Endothelial cell of umbilical vein (primary cell): Measurements from ENCODE around the gene CHADL. TPM values are rescaled to one million over a fixed set of nuclear protein-coding genes. Genes with fewer than 3 reads are reported as not detected.

Experiments used
- BruUV-seq: library from RNA; stranded (reverse); fragments of 400-500 nt; replicated peaks from 2 replicates; lab custom pipeline; 2021; lab: Mats Ljungman, UMichigan
- CTCF ChIA-PET: fragments of 300-600, 350-600 bp; sonication (Branson Sonifier 250); formaldehyde crosslinking; loops from one replicate; lab custom pipeline; 2021; ENCODE audit warnings: antibody characterized with exemption, inconsistent platforms; lab: Charles Lee
- POLR2A ChIA-PET: fragments of 300-600, 350-600 bp; sonication (Branson Sonifier 250); formaldehyde crosslinking; loops from one replicate; lab custom pipeline; 2021; ENCODE audit warnings: antibody characterized with exemption, inconsistent platforms; lab: Charles Lee
- DNase-seq: peaks from one replicate; pipeline ENCODE4 v3.0.0-alpha.2; 2011; ENCODE audit warnings: low read depth, low spot score
- FAIRE-seq: peaks from 2 replicates; lab custom pipeline; 2011; peaks lifted over from hg19 to GRCh38; lab: Jason Lieb, UNC
- H2AFZ ChIP-seq: 2 replicates; pipeline ENCODE4 v1.6.0; 2012; ENCODE audit warnings: low read depth, low read length, control low read depth, inconsistent platforms
- H3K27ac ChIP-seq: 2 replicates; pipeline ENCODE4 v1.5.1; 2011; ENCODE audit warnings: low read depth, mild to moderate bottlenecking, control low read depth, low read length, moderate library complexity; ENCODE audit not compliant: insufficient read depth
- H3K27me3 ChIP-seq, 2 experiments: 2 replicates each; pipeline versions ENCODE4 v1.6.0 to v1.6.1; 2011; ENCODE audit warnings: low read length in 2 of 2, mixed read lengths in 1 of 2; ENCODE audit not compliant: control insufficient read depth in 2 of 2, insufficient read depth in 2 of 2
- H3K36me3 ChIP-seq, 2 experiments: 2 replicates in 1 of 2; 3 replicates in 1 of 2; pipeline ENCODE4 v1.5.1; 2011; ENCODE audit warnings: low read length in 2 of 2, mild to moderate bottlenecking in 1 of 2, moderate library complexity in 1 of 2; ENCODE audit not compliant: control insufficient read depth in 2 of 2, insufficient read depth in 2 of 2; ENCODE audit errors: extremely low read depth in 1 of 2
- H3K4me1 ChIP-seq: 3 replicates; pipeline ENCODE4 v1.5.1; 2011; ENCODE audit warnings: mild to moderate bottlenecking, low read length; ENCODE audit not compliant: control insufficient read depth, insufficient read depth; ENCODE audit errors: extremely low read depth
- H3K4me2 ChIP-seq: 2 replicates; pipeline ENCODE4 v1.6.1; 2011; ENCODE audit warnings: low read length, control low read depth, mixed read lengths; ENCODE audit not compliant: insufficient read depth
- H3K4me3 ChIP-seq, 3 experiments: fragments of 200-600 bp in 1 of 3; sonication (generic), shearing (Covaris generic) in 1 of 3; replicated peaks in 1 of 3; 2 replicates each; pipeline ENCODE4 v1.5.1; 2011 to 2016; ENCODE audit warnings: control low read depth in 3 of 3, low read length in 3 of 3, mild to moderate bottlenecking in 2 of 3, inconsistent platforms in 1 of 3, low read depth in 1 of 3, moderate library complexity in 1 of 3; ENCODE audit not compliant: insufficient read depth in 1 of 3
- H3K79me2 ChIP-seq: 2 replicates; pipeline ENCODE4 v1.6.0; 2012; ENCODE audit warnings: low read length, inconsistent platforms; ENCODE audit not compliant: control insufficient read depth, insufficient read depth
- H3K9ac ChIP-seq: replicated peaks from 2 replicates; pipeline ENCODE3; 2011; ENCODE audit warnings: low read length, control low read depth; ENCODE audit not compliant: insufficient read depth; ENCODE audit errors: extremely low read depth
- H3K9me1 ChIP-seq: replicated peaks from 3 replicates; pipeline ENCODE4 v1.6.0; 2011; ENCODE audit warnings: mild to moderate bottlenecking, low read length; ENCODE audit not compliant: control insufficient read depth, insufficient read depth; ENCODE audit errors: extremely low read depth
- H3K9me3 ChIP-seq: replicated peaks from 2 replicates; pipeline ENCODE4 v1.5.1; 2012; ENCODE audit warnings: low read length, inconsistent platforms; ENCODE audit not compliant: control insufficient read depth, insufficient read depth
- H4K20me1 ChIP-seq: replicated peaks from 2 replicates; pipeline ENCODE3; 2011; ENCODE audit warnings: mild to moderate bottlenecking, low read length; ENCODE audit not compliant: control insufficient read depth, insufficient read depth; ENCODE audit errors: extremely low read depth
- EZH2 ChIP-seq: IDR thresholded peaks from 2 replicates; pipeline ENCODE4 v1.6.1; 2012; ENCODE audit warnings: borderline replicate concordance, low read depth, mild to moderate bottlenecking, moderate library complexity, low read length, inconsistent platforms; ENCODE audit not compliant: severe bottlenecking
- FOS ChIP-seq: IDR thresholded peaks from 2 replicates; pipeline ENCODE4 v1.6.1; 2011; ENCODE audit warnings: mild to moderate bottlenecking, low read length, moderate library complexity, borderline replicate concordance; ENCODE audit not compliant: insufficient read depth
- GATA2 ChIP-seq: IDR thresholded peaks from 2 replicates; pipeline ENCODE4 v1.7.0; 2011; ENCODE audit warnings: low read depth, mild to moderate bottlenecking, moderate library complexity, mixed read lengths, low read length; ENCODE audit not compliant: insufficient read length, insufficient read depth
- JUN ChIP-seq: IDR thresholded peaks from 2 replicates; pipeline ENCODE4 v1.6.1; 2011; ENCODE audit warnings: borderline replicate concordance, low read depth; ENCODE audit not compliant: insufficient read length, insufficient read depth
- MYC ChIP-seq: IDR thresholded peaks from one replicate; pipeline ENCODE4 v1.6.1; 2011; ENCODE audit warnings: mild to moderate bottlenecking, low read depth, low read length
- POLR2A ChIP-seq: IDR thresholded peaks from 2 replicates; pipeline ENCODE4 v1.6.1; 2012; ENCODE audit warnings: low read depth, mild to moderate bottlenecking, control low read depth, low read length
- POLR2AphosphoS5 ChIP-seq: IDR thresholded peaks from 2 replicates; pipeline ENCODE4 v1.6.1; 2012; ENCODE audit warnings: low read depth, mild to moderate bottlenecking, control low read depth, low read length, moderate library complexity; ENCODE audit not compliant: insufficient read depth
- dilution Hi-C: fragments of 300-500 bp; cut with MboI; formaldehyde crosslinking; loops from one replicate; pipeline ENCODE4 v1.15.0; 2019; ENCODE audit warnings: low sequenced_read_pairs; ENCODE audit not compliant: extremely low pct_ligation_motif_present
- intact Hi-C: fragments of 100-400 bp; cut with micrococcal nuclease; formaldehyde crosslinking; loops from one replicate; pipeline ENCODE4 v1.10.0; 2022
- polyA plus RNA-seq, 4 experiments: library from polyadenylated mRNA; depleted of rRNA in 3 of 4; stranded (reverse) in 3 of 4; unstranded in 1 of 4; fragments of >200 nt; gene quantifications; 2 replicates each; pipeline versions ENCODE4 v1.2.1 to v1.2.3, GENCODE V29; 2011 to 2012; ENCODE audit warnings: missing spikeins in 1 of 4
- total RNA-seq: library from RNA; stranded (reverse); gene quantifications from 2 replicates; pipeline ENCODE4 v1.2.3, GENCODE V29; 2021
- TF ChIP-seq, protein P1 (sequence below), 2 donors: IDR thresholded peaks; 1 replicate in 1 of 2; 2 replicates in 1 of 2; pipeline ENCODE4 v1.5.1; 2011; ENCODE audit warnings: low read length in 2 of 2, mild to moderate bottlenecking in 2 of 2, moderate library complexity in 2 of 2, control low read depth in 1 of 2, inconsistent platforms in 1 of 2, low read depth in 1 of 2; ENCODE audit not compliant: insufficient read depth in 1 of 2; ENCODE audit errors: extremely low read depth in 1 of 2
- TF ChIP-seq, protein P2 (sequence below): IDR thresholded peaks from 2 replicates; pipeline ENCODE4 v1.6.1; 2011; ENCODE audit not compliant: insufficient read depth, insufficient read length

Gene CHADL
- total and polyA plus RNA-seq, 2 donors (not counting 3 experiments of a cell fraction or from before 2014, with no cell fraction given) = 0.69 to 1.1 TPM

DNA sequence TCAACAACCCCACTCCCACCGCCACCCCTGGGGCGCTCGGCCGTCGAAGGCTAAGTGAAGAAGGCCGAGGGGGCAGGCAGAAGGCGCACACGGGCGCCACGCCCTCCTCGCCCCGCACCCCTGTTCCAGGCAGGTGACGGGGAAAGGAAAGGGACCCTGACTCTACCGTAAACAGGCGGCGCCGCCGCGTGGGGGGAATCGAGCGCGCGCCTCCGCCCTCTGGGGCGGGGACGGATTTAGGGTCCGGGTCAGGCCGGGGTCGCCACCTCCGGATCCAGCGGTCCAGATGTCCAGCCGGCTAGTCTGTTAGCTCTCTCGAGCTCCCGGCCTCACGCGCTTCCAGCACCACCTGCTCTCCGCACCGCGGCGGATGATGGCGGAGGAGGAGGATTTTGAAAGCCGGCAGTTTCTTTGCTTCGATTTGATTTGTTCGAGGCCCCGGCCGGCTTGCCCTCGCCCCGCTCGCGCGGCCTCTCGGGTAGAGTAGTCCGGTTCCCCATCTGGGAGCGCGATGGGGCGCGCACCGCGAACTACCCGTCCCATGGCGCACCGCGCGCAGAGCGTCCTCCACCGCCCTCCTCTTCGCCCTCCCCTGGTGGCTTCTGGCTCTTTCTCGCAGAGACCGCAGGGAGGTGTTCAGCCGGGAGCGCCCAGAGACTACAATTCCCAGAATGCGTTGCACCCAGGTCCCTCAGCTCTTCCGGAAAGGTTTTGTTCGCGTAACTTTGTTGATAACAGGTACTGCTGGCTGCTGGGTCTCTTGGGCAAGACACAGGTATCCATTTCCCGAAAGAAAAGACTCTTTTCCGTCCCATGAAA lies 45.3 kb upstream of the CHADL start, which contains the start of gene RANGAP1:
RANGAP1 (minus strand) TSS at position 368 of the 819 bp plus-strand sequence. CDS start 5,143 bp downstream, outside the sequence.
- peak; percentile 99 for DNase-seq
- H3K27ac ChIP-seq = peak within 1 kb of the TSS; percentile 71
- BruUV-seq = TSS peak; percentile 32
- peak within 1 kb of the TSS; percentile 86 for H3K4me2 ChIP-seq
- peaks cover 57% of the 10 kb centered on the region for H3K4me1 ChIP-seq
- peaks cover under 1 to 4% of the 10 kb centered on the region in 2 experiments for H3K36me3 ChIP-seq
- peak; percentile 95 for FAIRE-seq
- CTCF ChIA-PET = interaction anchor here (1.0 to 5.9 kb wide), 5 partner anchors 16 to 258 kb away, joined by 3 to 53 read pairs (median 4); partner anchors contain the start of genes POLR3H and ZC3H7B
- POLR2A ChIA-PET = no interaction called here
- H3K9me1 ChIP-seq = no peaks in the 10 kb centered on the region
- intact Hi-C loops = loop anchor here (1.0 to 5.0 kb wide), 4 partner anchors 15 to 104 kb away; partner anchors contain the start of genes TEF and ZC3H7B
- no peaks in the 10 kb centered on the region for H3K27me3 ChIP-seq
- H3K9me3 ChIP-seq = no peaks in the 10 kb centered on the region
- H2AFZ ChIP-seq = peak within 1 kb of the TSS; percentile 9
- dilution Hi-C loops = no loop called here
- TF ChIP-seq POLR2AphosphoS5 (peak; percentile 68), JUN (no peak), POLR2A (peak; percentile 72), MYC (no peak), FOS (no peak), GATA2 (no peak), EZH2 (no peak)
- TF ChIP-seq, protein P1, sequence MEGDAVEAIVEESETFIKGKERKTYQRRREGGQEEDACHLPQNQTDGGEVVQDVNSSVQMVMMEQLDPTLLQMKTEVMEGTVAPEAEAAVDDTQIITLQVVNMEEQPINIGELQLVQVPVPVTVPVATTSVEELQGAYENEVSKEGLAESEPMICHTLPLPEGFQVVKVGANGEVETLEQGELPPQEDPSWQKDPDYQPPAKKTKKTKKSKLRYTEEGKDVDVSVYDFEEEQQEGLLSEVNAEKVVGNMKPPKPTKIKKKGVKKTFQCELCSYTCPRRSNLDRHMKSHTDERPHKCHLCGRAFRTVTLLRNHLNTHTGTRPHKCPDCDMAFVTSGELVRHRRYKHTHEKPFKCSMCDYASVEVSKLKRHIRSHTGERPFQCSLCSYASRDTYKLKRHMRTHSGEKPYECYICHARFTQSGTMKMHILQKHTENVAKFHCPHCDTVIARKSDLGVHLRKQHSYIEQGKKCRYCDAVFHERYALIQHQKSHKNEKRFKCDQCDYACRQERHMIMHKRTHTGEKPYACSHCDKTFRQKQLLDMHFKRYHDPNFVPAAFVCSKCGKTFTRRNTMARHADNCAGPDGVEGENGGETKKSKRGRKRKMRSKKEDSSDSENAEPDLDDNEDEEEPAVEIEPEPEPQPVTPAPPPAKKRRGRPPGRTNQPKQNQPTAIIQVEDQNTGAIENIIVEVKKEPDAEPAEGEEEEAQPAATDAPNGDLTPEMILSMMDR (IDR thresholded peaks at IDR 0.05; ENCODE audit: extremely low read depth in 1 of 2, insufficient read depth in 1 of 2, low read depth in 1 of 2, low read length in 2 of 2) = peak in 1 of 2 donors; percentile 28
- TF ChIP-seq, protein P2, sequence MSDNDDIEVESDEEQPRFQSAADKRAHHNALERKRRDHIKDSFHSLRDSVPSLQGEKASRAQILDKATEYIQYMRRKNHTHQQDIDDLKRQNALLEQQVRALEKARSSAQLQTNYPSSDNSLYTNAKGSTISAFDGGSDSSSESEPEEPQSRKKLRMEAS = peak; percentile 77
- H3K4me3 ChIP-seq = peak within 1 kb of the TSS; percentile 51 to 88 (median 55)
- H4K20me1 ChIP-seq = no peaks in the 10 kb centered on the region
- H3K79me2 ChIP-seq = peaks cover 44% of the 10 kb centered on the region
- H3K9ac ChIP-seq = peak within 1 kb of the TSS; percentile 78
